Panc1 (cell line): Measurements from ENCODE around the gene SCRN2.

Experiments used
- POLR2AphosphoS5 ChIP-seq: IDR thresholded peaks from 2 replicates; pipeline ENCODE4 v1.6.1; 2012; ENCODE audit warnings: mild to moderate bottlenecking, low read depth, low read length, moderate library complexity
- SIN3A ChIP-seq: IDR thresholded peaks from 2 replicates; pipeline ENCODE4 v1.6.1; 2012; ENCODE audit warnings: low read depth, mild to moderate bottlenecking, low read length, moderate library complexity, borderline replicate concordance; ENCODE audit not compliant: insufficient read depth
- TF ChIP-seq, protein P1 (sequence below): fragments of 450-650 bp; IDR thresholded peaks from 2 replicates; pipeline ENCODE4 v1.5.1; 2017; ENCODE audit warnings: mild to moderate bottlenecking
- TF ChIP-seq, protein P2 (sequence below), 2 experiments: IDR thresholded peaks; 2 replicates each; pipeline ENCODE4 v1.6.1; 2011 to 2012; ENCODE audit warnings: low read depth in 2 of 2, control low read depth in 1 of 2, low read length in 1 of 2, mild to moderate bottlenecking in 1 of 2, moderate library complexity in 1 of 2; ENCODE audit not compliant: insufficient read depth in 1 of 2

DNA sequence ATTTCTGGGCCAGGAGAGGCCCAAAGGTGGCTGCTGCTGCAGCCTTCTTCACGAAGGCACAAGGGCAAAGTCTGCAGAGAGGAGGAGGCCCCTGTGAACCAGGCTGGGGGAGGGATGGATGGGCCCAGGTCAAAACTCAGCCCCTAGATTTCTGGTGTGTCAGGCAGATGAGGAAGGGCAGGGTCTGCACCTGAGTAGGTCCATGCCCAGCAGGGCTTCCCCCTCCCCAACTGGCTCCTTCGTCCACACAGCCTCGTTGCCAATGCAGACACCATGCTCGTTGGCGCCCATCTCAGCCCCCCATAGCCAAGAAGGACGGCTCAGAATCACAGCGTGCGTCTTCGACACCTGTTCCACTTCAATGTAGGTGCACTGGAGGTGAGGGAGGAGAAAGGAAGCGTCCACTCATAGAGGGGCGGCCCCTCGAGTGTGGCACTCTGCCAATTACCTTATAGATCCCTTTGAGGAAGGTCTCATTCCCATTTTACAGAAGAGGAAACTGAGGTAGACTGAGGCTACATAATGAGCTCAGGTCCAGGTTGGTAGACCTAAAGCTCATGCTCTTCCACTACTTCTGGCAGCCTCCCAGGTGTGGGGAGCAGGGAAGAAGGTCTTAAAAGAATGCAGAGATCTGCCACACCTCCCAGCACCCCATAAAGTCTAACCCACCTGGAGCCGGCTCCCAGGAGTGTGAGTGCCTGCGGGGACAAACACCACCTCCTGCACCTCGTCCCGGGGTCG, 902 bp downstream of the SCRN2 start:
- TF ChIP-seq, protein P1, sequence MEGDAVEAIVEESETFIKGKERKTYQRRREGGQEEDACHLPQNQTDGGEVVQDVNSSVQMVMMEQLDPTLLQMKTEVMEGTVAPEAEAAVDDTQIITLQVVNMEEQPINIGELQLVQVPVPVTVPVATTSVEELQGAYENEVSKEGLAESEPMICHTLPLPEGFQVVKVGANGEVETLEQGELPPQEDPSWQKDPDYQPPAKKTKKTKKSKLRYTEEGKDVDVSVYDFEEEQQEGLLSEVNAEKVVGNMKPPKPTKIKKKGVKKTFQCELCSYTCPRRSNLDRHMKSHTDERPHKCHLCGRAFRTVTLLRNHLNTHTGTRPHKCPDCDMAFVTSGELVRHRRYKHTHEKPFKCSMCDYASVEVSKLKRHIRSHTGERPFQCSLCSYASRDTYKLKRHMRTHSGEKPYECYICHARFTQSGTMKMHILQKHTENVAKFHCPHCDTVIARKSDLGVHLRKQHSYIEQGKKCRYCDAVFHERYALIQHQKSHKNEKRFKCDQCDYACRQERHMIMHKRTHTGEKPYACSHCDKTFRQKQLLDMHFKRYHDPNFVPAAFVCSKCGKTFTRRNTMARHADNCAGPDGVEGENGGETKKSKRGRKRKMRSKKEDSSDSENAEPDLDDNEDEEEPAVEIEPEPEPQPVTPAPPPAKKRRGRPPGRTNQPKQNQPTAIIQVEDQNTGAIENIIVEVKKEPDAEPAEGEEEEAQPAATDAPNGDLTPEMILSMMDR, result no peak
- TF ChIP-seq, protein P2, sequence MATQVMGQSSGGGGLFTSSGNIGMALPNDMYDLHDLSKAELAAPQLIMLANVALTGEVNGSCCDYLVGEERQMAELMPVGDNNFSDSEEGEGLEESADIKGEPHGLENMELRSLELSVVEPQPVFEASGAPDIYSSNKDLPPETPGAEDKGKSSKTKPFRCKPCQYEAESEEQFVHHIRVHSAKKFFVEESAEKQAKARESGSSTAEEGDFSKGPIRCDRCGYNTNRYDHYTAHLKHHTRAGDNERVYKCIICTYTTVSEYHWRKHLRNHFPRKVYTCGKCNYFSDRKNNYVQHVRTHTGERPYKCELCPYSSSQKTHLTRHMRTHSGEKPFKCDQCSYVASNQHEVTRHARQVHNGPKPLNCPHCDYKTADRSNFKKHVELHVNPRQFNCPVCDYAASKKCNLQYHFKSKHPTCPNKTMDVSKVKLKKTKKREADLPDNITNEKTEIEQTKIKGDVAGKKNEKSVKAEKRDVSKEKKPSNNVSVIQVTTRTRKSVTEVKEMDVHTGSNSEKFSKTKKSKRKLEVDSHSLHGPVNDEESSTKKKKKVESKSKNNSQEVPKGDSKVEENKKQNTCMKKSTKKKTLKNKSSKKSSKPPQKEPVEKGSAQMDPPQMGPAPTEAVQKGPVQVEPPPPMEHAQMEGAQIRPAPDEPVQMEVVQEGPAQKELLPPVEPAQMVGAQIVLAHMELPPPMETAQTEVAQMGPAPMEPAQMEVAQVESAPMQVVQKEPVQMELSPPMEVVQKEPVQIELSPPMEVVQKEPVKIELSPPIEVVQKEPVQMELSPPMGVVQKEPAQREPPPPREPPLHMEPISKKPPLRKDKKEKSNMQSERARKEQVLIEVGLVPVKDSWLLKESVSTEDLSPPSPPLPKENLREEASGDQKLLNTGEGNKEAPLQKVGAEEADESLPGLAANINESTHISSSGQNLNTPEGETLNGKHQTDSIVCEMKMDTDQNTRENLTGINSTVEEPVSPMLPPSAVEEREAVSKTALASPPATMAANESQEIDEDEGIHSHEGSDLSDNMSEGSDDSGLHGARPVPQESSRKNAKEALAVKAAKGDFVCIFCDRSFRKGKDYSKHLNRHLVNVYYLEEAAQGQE (IDR thresholded peaks at IDR 0.05; ENCODE audit: insufficient read depth in 1 of 2, low read depth in 2 of 2, low read length in 1 of 2), result no peak
- TF ChIP-seq SIN3A (no peak), POLR2AphosphoS5 (no peak)
